ENCODE results near the gene GAMT.
"Not testable (repeated sequence)": the region's sequence is repeated elsewhere in the genome, so short reads cannot be mapped to it uniquely, and the experiment has no call there.

Gene GAMT

DNA sequence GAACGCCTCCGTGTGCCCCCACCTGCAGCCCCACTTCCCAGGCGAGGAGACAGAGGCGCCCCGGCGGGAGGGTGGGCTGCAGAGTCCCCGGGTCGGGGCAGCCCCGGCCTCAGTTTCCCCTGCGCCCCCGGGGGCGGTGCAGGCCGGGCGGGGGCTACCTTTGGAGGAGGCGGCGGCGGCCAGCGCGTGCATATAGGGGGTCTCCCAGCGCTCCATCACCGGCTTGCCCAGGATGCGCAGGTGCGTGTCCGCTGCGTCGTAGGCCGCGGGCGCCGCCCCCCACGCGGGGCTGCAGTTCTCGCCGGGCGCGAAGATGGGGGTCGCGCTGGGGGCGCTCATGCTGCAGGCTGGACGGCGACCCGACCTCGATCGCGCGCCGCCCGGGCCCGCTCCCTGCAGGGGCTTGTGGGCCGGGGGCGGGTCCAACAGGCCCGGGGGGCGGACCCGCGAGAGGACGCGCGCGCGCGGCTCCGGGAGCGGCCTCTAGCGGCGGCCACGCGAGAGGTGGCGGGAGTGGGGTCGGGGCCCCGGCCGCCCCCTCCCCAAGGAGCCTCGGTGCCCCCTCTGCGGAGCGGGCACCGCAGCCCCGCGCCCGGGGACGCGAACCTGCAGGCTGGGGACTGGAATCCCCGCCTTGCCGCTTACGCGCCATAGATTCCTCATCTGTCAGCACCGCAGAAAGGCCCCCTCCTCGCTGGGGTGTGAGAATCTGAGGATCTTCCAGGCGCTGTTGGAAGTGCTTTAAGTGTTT lies at the start of gene GAMT:
Gene GAMT (minus strand): TSS at position 405 of the 751 bp plus-strand sequence. CDS start 66 bp downstream, at position 339.
- no peak for DNase-seq

DNA sequence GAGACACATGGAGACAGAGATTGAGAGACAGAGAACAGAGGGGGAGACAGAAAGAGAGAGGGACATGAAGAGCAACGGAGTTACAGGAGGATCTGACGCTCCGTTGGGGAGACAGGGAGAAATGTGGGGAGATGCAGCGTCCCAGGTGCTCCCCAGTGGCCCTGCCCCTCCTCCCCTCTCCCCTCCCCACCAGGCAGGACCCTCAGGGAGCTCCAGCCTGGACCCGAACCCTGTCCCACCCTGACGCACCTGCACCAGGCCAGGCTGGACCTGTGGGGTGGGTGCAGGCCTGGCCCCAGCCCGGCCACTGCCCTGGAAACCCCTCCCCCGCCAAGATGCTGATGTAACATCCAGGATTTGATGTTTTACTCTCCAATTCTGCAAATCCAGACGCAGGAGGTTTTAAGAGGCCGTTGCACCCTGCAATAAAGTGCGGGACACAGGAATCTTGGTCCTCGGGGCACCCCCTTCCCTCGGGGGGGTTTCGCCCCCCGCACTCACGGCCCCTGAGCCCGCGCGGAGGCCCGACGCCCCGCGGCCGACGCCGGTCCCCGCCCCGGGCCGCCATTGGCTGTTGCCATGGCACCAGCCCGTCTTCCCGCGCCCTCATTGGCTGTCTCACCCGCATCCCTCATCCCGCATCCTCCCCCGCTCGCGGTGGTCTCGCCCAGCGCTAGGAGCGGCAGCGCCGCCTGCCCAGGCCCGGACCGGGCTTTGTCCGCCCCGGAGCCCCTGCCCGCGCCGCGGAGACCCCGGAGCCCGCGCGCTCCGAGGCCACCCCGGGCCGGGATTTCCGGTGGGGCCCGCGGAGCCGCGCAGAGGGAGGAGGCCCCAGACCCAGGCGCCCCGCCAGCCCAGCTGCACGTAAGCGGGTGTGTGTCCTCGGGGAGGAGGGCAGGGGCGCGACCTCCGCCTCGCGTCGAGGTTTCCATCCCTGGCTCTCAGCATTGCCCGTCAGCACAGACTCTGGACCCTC lies 48.4 kb upstream of the GAMT start, which contains the start of gene APC2:
Gene APC2 (plus strand): TSS at position 655 of the 976 bp plus-strand sequence. CDS start 2,881 bp downstream, outside the sequence.
- DNase-seq, result no peak

DNA sequence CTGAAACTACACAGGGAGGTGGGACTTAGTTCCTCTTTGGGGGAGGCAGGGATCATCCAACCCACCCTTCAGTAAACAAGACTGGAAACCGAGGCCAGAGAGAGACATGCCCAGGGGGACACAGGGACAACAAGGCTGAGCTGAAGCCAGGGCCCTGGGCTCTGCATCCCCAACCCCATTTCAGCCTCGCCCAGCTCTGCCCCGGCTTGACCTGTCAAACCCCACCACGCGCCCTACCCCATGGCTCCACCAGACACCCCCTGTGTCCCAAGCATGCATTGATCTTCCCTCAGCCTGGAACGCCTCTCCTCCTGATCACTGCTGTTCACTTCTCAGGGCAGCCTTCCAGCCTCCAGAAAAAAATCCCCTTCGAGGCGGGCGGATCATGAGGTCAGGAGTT lies 46.6 kb upstream of the GAMT start:
- no peak for DNase-seq

DNA sequence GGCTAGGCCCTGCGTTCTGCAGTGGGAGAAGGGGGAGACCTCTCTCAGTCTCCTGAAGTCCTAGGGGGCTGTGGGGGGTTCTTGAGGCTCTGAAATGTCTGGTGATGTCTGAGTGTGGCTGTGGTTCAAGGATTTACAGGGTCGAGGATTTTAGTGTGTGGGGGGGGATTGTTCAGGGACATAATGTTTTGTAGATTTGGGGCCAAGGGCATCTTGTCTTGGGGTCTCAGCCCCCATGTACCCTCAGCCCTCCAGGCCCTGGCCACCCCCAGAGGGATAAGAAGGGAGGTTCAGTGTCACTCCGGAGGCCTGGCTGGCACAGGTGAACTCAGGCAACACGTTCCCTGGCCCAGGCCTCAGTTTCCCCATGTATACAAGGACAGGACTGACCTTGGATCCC lies 46.2 kb upstream of the GAMT start:
- DNase-seq, result no peak

DNA sequence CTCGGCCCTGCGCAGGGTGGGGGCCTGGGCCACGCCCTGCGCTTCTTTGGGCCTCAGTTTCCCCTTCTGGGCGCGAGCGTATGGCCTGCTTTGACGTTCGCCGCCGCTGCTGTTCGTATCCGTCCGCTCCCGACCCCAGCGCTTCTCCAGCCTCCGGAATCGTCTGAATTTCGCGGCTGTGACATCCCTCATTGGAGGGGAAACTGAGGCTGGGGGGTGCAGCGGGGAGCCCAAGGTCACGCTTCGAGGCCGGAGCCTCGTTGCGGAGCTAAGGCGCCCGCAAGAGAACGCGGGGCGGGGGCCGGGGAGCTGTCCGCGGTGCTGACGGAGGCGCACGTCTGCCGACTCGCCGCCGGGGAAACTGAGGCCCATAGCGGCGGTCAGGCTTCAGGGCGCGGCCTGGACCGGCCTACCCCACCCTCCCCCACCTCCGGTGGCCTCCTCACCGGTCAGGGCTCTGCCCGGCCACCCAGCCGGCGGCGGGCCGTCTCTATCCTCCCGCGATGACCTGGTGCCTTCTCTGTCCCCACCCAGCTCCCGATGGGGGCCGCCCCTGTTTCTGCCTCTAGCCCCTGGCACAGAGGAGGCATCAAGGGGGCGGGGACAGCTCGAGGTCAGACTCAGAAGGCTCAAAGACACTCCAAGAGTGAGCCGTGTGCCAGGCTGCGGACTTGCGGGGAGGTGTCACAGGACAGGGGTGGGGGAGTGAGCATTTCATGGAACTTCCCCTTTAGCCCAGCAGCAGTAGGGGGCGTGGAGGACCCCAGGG lies 45.6 kb upstream of the GAMT start:
- no peak for DNase-seq

DNA sequence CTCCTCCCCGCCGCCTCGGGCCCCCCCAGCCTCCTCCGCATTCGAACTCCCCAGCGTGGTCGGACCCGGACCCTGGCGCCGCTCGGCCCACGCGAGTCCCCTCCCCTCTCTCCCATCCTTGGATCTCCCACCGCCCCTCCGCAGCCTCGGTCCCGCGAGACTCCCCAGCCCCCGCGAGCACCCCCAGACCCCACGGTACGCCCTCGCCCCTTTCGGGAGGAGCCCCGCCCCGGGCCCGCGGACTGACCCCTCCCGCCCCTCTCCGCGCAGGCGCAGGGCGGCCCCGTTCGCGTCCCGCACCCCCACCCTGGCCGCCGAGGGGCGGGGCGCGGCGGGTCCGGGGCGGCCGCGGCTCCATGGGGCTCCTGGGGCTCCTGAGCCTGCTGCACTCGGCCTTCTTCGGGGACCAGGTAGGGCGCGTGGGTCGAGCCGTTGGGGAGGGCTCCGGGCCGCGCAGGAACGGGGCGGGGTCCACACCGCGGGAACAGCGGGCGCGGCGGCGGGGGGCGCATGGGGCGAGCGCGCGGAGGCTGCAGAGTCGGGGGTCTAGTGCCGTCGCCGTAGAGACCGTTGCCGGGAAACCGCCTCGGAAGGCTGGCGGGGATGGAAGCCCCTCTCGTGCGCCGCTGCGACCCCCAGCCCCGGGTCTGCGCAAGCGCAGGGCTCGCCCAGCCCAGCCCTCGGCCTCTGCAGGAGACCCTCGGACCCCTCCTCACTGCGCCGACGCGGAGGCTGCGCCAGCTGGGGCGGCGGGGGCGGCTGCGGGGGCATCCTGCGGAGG lies 44.8 kb upstream of the GAMT start:
- DNase-seq, result no peak

DNA sequence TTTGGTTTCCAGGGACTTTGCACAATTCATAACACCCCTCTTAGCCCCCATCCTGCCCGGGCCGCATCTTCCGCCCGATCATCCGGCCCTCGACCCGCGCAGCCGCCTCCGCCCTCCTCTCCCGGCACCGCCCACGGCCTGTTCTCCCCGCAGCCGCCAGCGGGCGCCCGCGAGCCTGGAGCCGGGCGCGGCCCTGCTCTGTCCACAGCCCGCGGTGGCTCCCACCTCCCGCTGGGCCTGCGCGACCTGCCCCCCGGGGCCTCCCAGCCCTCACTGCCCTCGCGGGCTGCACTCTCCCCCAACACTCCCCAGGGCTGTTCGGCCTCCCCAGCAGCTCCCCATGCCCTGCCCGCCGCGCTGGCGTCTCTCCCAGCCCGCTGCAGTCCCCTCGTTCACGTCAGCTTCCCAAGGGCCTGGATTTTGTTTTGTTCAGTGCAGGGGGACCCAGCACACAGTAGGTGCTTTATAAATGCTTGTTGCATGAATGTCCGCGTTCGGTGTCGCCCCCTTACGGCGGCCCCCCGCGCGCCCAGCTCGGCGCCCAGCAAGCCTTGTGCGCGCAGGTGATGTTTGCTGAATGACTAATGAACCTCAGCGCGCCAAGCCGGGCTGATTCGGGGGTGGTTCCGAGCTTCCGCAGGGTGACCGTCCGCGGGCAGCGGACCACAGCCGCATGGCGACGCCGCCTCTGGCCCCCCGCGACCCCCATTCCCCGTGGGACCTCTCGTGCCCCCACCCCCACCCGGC lies 44.0 kb upstream of the GAMT start:
- peak; percentile 35 to 85 for DNase-seq

DNA sequence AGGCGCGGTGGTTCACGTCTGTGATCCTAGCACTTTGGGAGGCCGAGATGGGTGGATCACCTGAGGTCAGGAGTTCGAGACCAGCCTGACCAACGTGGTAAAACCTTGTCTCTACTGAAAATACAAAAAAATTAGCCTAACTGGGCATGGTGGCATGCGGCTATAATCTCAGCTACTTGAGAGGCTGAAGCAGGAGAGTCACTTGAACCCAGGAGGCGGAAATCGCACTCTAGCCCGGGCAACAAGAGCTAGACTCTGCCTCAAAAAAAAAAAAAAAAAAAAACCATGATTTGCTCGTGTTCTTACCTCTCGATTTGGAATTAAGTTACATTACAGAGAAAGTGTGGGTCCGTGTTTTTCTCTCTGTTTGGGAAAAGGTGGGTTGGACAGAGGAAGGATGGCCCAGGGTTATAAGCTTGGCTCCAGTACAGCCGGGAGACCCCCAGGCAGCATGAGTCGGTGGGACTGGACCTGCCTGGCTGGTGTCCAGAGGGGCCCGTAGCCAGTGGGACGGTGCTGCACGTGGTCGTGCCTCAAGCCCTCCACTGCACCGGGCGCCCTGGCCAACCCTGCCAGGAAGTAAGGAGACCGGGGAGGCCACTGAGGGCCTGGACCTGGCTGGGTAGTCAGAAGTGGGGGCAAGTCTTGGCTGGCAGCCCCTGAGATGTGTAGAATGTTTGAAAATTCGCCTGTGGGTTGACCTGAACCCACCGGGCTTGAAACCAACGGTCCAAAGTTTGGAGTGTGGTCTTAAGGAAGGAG lies 40.5 kb upstream of the GAMT start:
- DNase-seq, result no peak

DNA sequence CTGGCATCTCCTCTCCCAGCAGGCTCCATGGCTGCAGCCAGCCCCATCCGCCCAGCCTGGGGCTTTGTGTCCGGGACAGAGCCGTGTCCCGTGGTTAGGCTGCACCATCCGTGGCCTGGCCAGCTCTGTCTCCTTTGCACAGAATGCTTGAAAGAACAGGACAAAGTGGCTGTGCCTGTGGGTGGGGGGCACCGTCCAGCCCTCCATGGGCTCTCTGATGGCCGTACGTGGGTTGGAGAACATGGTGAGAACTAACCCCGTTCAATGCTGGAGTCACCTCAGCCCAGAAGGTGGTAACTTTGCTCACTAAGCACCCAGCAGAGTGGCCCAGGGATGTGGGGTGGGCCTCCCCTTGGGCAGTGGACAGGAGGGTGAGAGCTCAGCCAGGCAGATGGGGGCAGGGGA lies 39.7 kb upstream of the GAMT start:
- no peak for DNase-seq

DNA sequence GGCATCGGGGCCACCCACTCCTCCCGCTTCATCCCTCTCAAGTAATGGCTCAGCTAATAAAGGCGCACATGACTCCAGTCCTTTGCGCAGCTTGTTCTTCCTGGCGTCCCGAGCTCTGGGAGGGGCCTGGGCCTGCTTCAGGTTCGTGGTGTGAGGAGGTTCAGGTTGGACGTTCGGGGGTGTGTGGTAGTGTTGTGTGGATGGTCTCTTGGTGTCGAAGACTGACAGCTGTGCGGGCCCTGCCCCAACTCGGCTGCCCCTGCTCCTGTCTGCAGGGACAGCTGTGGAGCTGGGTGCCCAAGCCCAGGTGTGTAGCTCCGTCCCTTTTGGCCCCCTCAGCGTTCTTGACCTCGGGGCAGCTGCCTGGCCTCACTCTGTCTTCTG lies 39.1 kb upstream of the GAMT start:
- DNase-seq, result no peak

DNA sequence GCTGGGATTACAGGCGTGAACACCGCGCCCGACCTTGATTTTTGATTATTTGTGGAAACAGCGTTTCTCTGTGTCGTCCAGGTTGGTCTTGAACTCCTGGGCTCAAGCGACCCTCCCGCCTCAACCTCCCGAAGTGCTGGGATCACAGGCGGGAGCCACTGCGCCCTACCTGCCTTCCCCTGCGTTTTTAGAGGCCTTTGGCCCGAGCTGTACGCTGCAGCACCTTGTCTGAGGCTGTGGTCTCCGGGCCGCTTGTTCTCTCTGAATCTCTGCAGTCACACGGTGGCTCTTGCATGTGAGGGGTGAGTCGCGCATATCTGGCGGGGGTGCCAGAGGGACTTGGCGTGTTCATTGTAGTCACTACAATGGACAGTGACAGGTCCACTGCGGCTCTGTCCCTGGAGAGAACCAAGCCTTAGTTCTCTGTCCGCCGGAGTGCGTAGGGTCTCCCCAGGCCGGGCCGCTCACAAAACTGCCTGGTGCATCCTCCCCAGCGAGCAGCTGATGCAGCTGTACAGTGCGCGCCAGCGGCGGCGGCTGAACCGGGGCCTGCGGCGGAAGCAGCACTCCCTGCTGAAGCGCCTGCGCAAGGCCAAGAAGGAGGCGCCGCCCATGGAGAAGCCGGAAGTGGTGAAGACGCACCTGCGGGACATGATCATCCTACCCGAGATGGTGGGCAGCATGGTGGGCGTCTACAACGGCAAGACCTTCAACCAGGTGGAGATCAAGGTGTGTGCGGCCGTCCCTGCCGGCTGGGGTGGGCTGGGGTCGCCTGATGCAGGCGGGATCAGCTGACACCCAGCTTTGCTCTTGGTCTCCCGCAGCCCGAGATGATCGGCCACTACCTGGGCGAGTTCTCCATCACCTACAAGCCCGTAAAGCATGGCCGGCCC lies 38.4 kb upstream of the GAMT start:
- DNase-seq, result not testable (repeated sequence)

DNA sequence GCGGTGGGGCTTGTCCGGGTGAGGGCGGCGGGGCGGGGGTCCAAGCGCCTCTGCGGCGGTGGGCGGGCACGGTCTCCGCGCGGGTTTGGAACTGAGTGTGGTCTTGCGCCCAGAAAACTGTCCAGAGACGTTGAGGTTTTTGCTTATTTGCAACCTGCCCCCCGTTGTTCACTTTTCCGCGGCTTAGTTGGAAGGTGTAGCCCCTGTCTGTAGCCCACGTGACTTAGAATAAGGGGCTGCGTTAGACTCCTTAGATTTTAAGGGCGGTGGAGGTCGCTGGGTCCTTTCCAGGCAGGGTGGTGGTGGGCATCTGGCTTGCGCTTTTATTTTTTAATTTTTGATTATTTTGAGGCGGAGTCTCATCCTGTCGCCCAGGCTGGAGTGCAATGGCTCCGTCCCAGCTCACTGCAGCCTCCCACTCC lies 37.6 kb upstream of the GAMT start:
- DNase-seq, result no peak

DNA sequence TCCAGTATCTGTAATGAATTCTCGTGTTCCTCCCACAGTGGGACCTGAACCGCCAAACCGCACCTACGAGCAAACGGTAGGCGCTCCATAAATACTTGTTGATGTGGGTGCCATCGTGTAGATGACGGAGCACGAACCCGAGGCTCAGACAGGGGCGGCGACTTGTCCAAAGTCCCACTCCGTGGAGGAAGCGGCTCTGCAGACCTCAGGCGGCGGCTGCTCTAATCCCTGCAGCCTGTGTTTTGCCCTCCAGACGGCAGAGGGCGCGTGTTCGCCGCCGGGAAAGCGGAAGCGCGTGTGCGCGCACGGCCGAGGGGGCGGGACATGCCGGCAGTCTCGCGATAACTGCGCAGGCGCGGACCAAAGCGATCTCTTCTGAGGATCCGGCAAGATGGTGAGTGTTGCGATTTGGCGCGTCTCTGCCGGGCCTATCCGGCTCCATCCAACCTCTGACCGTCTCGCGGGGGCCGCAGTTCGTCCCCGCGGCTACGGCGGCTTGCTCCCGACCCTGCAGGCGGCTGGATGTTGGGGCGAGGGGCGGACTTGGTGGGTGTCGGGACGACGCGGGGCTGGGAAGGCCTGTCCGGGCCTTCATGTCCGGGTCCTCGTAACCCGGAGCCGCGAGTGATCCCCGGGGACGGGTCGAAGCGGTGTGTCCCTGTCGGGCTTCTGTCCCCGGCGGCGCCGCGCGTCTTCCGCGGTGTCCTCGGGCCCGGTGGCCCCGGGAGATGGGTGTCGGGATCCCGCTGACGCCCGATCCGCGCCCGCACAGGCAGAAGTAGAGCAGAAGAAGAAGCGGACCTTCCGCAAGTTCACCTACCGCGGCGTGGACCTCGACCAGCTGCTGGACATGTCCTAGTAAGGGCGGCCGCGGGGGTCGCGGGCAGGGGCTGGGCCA lies 36.9 kb upstream of the GAMT start, which contains the start of gene RPS15:
Gene RPS15 (plus strand): TSS at position 362 of the 898 bp plus-strand sequence. CDS start 30 bp downstream, at position 392.
- DNase-seq, result peak; percentile 89 to 97

DNA sequence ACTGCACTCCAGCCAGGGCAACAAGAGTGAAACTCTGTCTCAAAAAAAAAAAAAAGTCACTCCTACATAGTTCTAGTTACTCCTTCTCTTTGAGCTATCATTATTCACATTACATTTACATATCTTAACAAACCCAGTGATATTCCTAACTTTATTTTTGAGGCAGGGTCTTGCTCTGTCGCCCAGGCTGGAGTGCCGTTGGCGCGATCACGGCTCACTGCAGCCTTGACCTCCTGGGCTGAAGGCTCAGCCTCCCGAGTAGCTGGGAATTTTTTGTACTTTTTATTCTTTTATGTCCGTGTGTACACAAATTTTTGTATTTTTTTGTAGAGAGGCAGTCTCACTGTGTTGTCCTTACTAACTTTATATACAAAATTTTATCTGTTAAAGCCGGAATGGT lies 36.3 kb upstream of the GAMT start:
- DNase-seq, result no peak

DNA sequence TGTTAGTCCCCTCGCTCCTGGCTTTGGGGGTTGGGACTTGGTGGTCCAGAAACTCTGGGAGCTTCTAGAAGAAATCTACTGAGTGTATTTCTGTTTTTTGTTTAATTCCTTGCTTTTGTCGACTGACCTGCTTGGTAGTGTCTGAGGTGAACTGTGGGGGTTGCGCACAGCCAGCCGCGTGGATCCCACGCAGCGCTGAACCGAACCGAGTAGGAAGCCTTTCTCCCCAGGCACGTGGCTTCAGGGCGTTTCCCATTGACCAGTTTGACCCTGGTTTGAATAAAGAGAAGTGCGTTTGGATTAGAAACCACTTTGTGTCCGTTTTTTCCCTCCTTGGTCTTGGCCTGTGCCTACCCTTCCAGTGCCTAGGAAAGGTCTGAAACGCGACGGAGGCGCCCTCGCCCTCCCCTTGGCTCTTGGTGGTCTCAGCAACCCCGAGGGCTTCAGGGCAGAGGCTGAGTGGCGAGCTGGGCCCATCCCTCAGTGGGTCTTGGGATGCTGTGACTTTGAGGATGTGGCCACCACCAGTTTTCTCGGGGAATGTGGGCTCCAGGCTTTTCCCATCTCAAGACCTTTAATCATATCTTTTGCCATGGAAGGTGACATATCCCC lies 34.1 kb upstream of the GAMT start:
- DNase-seq, result peak; percentile 13 to 22

DNA sequence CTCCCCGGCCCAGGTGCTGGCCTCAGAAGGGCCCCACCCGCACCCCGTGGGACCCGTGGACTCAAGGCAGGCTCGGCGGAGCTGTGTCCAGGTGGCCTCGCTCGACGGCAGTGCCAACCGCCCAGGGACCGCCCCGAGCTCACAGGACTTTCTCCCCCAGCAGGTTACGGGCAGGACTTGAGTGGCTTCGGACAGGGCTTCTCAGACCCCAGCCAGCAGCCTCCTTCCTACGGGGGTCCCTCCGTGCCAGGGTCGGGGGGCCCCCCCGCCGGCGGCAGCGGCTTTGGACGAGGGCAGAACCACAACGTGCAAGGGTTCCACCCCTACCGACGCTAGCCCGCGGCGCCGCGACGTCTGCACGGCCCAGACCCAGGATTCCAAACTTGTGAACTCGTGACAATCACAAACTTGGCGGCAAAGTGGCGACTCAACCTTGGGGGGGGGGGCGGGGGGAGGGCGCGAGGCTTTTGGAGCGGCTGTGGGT lies 33.3 kb upstream of the GAMT start:
- DNase-seq, result no peak

DNA sequence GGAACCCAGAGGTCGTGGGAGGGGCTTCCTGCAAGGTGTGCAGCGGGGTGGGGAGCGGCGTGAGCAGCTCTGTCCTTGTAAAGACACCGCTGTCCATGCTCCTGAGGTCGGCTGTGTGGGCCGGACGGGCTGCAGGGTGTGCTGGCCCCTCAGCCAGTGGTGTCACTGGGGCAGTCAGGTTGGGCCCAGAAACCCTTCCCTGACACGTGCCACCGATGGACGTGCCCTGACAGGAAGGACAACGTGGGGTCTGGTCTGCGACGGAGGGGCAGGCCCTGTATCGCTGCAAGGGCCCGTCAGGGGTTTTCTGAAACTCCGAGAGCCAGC lies 32.7 kb upstream of the GAMT start:
- no peak for DNase-seq

All from inflammatory macrophage treated with lipopolysaccharide for 1 hour (primary cell).